Right ventricle myocardium inferior (tissue), 1 donor: ENCODE measurements around the gene SOX9. TPM values are rescaled to one million over a fixed set of nuclear protein-coding genes. Genes with fewer than 3 reads are reported as not detected.
"Not testable (repeated sequence)": the region's sequence is repeated elsewhere in the genome, so short reads cannot be mapped to it uniquely, and the experiment has no call there.

ENCODE experiments used
- ATAC-seq: fragments of 200-7000 bp; cut with Tn5 transposase; one replicate; pipeline ENCODE4 v1.9.1; 2020; ENCODE audit warnings: mild to moderate bottlenecking, moderate library complexity
- DNase-seq: peaks from one replicate; pipeline ENCODE4 v3.0.0; 2021; ENCODE audit errors: missing footprints
- intact Hi-C: fragments of 100-400 bp; cut with DNase I; formaldehyde crosslinking; loops from one replicate; pipeline ENCODE4 v1.11.0; 2022
- total RNA-seq: library from RNA; stranded (reverse); fragmentation: NEBNext Ultra II Directional; extraction: Animal tissue kit (Norgen Biotek cat#: 25700); gene quantifications from one replicate; pipeline ENCODE4 v1.2.1, GENCODE V29; 2021
- donor health status: DM: no; HTN: yes; CAD: no; lungs with severe emphysema.

SOX9 gene
- total RNA-seq, 1 donor from 2014 or later: 13.8 TPM

DNA sequence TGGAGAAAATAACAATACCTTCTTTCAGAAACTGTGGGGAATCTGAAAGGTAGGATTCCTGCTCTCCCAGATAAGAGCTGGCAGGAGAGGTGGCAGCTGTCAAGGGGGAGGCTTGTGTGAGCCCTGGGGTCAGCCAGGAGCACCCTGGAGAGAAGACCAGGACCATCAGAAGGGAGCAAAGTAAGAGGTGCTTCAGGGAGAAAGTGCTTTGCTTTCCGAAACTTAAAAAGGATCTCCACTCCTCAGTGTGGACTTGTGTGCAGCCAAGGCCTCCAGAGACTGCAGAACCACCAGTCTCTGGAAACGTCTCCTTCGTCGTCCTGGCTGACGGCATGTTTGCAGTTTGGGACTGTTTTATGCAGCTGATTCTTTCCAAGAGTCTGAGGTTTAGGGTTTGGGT is 13.7 kb upstream of the SOX9 start:
- intact Hi-C loops: no loop called here
- DNase-seq: no peak

DNA sequence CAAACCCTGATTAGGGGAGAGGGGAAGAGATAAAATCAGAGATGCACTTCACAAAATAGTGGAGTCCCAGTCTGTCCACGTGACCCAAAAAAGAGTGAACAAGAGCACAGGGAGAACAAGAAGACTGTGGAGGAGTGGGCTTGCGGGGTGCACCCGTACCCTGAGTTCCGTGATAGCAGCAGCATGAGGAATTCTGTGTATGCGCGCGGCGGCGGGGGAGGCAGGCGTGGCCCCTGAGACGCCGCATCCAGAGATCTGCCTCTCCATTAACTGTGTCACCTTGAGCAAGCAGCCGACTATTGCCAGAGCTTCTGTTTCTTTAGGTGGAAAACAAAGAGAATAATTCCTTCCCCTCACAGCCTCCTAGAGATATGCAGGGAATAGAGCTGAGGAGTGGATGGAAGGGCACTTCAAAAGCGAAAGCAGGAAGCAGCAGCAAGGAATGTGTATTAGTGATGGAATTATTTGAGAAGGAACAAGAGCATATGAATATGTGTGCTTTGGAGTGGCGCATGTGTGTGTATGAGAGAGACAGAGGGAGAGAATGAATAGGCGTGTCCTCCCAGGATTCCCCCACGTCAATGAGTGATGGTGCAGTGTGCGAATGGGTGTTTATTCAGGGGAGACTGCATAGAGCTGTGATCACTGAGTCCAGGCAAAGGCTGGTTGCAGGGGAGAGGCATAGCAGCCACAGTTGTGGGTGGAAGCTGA is 10.4 kb upstream of the SOX9 start:
- ATAC-seq: peak; percentile 40
- no peak for DNase-seq
- intact Hi-C loops: loop anchor here (10.0 kb wide), 2 partner anchors 226 to 434 kb away; no protein-coding TSS in a partner anchor

More for the DNA sequence above, 13.7 kb upstream of the SOX9 start:
- ATAC-seq: no peak

DNA sequence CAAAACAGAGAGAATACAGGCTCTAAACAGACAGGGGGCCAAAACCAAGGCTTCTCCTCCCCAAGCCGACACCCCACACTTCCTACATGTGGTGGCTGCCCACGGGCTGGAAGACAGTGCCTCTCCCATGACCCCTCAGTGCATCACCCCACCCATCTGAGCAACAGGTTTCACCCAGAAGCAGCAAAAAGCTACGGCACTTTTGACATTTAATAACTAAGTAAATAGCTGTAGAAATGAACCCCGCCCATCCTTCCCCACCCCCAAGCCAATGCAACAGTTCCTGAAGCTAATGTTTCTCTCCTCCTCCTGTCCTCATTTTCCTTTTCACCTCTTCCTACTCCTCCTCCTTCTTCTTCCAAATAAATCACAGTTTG is 9.9 kb upstream of the SOX9 start:
- intact Hi-C loops: loop anchor here (10.0 kb wide), 2 partner anchors 226 to 434 kb away; no protein-coding TSS in a partner anchor
- ATAC-seq: no peak
- DNase-seq: no peak

DNA sequence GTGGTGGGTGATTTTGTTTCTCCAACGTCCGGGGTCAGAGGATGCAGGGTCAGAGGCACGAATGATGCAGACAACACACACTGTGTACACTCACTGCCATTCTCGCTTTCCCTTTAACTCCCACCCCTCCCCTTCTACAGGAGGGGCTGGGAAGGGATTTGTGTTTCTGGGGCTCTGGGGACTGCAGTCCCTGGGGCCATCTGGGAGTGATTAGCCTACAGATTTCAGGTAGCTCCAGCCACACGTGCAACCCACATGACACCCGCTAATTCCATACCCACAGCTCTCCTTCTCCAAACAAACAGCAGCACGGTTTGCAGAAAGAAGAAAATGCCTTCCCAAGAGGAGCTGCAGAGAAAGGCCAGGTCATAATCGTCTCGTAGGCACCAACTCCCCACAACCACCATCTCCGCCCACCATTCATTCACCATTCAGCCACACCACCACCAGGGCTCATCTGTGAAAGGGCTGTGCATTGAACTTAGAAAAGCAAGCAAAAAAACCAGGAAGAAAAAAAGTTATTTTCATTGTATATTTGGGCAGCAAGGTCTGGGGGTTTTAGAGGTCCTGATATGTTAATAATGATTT is 9.4 kb upstream of the SOX9 start:
- no peak for ATAC-seq
- DNase-seq: no peak
- intact Hi-C loops: loop anchor here (10.0 kb wide), 2 partner anchors 227 to 433 kb away; no protein-coding TSS in a partner anchor

DNA sequence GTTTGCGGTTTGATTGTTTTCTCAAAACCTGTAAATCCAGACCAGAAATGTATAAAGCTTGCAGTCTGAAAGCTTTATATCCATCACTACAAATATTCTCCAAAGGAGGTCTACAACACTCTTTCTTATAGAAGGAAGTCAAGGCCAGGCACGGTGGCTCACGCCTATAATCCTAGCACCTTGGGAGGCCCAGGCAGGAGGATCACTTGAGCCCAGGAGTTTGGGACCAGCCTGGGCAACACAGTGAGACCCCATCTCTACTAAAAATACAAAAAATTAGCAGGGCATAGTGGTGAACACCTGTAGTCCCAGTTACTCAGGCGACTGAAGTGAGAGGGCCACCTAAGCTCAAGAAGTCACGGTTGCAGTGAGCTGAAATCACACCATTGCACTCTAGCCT is 8.9 kb upstream of the SOX9 start:
- not testable (repeated sequence) for ATAC-seq, DNase-seq
- intact Hi-C loops: loop anchor here (10.0 kb wide), 2 partner anchors 227 to 433 kb away; no protein-coding TSS in a partner anchor

DNA sequence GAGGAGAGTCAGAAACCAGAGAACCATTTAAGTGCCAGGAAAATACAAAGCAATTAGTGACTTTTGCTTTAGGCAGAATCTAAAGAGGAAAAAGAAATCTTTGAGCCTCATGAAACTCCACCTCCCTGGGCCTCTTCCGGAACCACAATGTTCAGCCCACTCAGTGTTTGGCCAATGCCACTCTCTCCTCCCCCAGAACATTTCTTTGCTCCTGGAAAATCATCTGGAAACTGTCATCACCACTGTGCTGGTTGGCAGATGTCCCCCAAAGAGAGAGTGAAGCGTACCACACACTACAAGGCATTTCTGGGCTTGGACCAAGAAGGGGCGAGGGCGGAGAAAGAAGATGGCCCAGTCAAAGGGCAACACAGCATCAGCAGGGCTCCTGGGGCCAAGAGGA is 7.1 kb upstream of the SOX9 start:
- ATAC-seq: peak; percentile 63
- intact Hi-C loops: loop anchor here (10.0 kb wide), 2 partner anchors 229 to 431 kb away; no protein-coding TSS in a partner anchor
- no peak for DNase-seq

DNA sequence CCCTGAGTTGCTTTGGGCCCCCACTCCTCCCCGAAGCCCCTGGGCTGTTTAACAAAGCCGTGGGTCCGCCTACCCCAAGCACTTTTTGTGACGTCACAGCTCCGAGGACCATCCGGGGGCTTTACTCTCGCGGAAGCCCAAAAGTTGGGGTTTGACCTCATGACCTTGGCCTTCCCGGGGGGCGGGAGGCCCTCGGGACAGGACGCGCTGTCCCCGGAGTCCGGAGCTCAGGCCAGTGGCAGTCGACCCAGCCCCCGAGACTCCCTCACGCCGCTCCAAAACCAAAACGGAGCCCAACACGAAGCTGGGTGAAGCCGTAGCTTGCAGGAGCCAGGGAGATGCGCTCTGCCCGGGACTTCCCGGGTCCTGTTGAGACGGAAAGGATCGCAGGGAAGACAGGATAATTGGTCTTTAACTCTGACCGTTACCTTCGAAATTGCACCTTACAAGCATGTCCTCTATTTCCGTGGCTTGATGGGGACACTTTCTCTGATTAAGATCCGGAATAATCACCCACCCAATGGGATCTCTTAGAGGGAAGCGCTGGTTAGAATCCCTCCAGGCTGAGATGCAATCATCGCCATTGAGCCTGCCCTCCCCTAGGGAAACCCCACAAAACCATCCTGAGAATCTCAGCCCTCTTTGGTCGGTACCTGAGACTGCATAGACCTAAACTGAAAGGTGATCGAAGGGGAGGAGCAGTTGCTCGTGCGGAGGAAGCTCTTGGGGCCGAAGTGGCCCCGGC is 4.9 kb upstream of the SOX9 start:
- intact Hi-C loops: loop anchor here (10.0 kb wide), 2 partner anchors 231 to 429 kb away; no protein-coding TSS in a partner anchor
- DNase-seq (no peak), ATAC-seq (no peak)

DNA sequence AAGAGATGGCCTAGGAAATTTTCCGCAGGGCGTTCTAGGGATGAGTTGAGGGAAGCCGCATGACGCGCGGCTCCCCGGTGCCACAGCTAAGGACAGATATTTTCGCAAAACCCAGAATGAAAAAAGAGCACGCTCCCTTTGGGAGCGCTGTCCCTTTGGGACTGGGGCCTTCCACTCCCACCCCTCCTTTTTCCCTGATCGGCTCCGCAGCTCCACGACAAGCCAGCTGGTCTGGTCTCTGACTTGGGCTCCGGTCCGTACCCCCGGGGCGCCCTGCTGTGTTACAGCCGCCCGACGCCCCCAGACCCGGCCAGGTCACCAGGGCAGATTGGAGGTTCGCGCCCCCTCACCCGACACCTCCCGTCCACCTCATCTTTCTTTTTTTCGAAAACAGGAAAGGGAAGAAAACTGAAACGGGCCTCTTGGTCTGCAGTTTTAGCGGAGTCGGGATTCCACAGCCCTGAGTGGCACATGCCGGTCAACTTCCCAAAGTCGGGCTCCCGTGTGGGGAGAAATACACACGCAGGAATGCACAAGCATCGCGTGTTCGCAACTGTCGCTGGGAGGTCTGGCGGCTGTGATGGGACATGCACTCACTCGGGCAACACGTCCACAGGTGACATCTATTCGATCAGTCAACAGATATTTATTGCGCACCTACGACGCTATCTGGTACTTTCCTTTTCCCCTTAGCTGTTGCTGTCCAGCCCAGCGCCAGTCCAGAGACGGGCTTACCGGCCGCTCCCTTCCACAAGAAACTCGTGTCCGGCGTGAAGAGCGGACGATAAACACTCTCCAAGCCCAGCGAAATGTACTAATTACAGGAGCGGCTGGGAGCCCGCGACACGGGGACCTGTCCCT is 3.9 kb upstream of the SOX9 start:
- intact Hi-C loops: loop anchor here (10.0 kb wide), 2 partner anchors 232 to 428 kb away; no protein-coding TSS in a partner anchor
- DNase-seq: peak; percentile 62
- ATAC-seq: no peak

DNA sequence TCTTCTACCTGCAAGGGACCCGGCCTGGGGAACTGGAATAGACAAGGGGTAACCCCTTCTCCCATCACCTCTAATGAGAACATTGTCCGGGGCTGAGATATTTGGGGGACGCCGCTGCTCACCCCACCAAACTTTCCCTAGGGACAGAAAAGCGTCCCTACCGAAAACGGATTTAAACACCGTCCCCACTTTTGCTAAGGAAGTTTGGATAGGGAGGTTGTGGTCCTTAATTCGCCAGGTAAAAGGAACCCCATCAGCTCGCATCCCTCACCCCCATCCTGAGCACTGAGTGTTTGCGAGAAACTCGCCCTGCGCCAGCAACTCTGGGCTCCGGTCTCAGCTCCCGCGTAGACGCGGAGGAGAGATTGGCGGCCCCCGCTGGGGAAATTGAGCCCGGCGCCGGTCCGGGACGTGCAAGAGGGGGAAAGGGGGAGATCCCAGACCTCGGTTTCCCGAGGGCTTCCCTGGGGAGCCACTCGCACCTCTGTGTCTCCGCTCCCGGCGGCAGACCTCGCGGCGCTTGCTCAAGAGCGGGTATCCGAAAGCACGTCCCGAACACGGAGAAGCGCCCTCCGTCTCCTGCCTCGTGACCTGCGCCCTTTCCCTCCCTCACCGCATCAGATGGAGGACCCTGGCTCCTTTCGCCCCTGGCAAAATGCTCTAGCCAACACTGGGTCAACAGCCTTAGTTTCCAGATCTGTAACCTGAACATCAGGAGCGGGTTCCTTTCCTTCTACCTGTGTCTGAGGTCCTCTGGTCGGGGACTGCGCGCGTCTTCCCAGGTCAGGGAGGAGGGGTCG is 3.1 kb upstream of the SOX9 start:
- ATAC-seq: no peak
- DNase-seq: no peak
- intact Hi-C loops: loop anchor here (2.0 to 10.0 kb wide), 3 partner anchors 151 to 427 kb away; no protein-coding TSS in a partner anchor

DNA sequence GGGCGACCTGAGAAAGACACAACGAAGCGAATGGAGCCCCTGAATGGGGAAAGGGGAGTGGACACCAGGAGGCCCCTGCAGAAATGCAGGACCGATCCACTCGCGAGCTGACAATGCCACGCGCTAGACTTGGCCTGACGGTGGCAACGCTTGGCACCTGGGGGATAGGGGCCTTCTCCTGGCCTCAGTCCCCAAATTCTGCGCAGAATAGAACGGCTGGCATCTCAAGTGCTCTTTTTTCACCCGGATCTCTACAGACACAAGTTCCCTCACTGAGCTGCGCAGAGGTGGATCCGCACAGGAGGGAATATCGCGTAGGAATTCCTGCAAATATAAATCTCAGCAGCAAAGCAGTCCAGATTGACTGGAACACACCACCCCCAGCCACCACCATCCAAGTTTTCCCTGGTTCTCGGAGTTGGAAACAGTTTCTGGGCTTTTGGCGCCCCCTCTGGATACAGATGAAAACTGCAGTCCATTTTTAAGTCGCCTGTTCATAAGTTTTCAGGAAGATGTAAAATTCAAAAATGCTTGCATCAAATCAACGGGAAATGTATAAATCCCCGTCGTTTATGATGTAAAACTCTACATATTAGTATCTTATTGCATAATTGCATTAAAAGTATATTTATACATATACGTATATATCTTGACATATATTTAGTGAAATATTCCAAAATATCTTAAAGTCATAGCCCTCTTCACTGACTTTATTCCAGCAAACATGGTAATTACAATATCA is 2.3 kb upstream of the SOX9 start:
- DNase-seq: peak; percentile 72
- ATAC-seq: peak; percentile 15
- intact Hi-C loops: loop anchor here (2.0 to 10.0 kb wide), 3 partner anchors 152 to 426 kb away; no protein-coding TSS in a partner anchor

DNA sequence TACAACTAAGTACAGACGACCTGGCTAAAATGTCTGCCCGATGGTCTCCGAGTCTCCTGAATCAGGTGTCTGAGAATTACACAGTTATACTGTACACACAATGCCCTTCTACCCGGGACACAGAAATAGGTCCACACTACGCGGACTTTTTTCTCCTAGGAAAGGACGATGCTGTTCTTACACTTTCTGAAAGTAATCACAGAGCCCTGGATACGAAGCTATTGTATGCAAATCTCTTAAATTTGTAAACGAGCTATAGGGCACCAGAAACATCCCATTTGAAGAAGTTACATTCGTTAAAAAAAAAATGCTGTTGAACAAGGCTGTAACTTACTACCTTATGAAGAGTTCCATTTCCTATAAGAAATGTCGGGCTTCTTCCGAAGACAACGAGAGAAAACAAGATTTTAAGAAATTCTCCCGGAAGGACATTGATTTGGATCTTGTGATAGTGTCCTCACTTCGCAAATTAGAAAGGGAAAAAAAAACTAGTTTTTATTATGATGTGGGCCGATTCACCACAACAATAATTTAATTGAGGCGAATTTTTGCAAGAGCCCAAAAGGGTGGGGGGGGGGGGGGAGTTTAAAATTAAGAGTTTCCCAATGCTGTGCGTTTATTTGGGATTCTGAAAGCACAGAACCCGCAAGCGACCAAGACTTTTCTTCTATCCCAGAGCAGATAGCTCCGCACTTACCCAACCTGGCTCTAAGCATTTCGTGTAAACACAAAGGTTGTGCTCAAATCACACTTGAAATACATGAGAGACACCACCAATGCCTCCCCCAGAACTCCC is 1.5 kb upstream of the SOX9 start:
- ATAC-seq (no peak), DNase-seq (no peak)
- intact Hi-C loops: loop anchor here (2.0 to 10.0 kb wide), 3 partner anchors 152 to 426 kb away; no protein-coding TSS in a partner anchor

DNA sequence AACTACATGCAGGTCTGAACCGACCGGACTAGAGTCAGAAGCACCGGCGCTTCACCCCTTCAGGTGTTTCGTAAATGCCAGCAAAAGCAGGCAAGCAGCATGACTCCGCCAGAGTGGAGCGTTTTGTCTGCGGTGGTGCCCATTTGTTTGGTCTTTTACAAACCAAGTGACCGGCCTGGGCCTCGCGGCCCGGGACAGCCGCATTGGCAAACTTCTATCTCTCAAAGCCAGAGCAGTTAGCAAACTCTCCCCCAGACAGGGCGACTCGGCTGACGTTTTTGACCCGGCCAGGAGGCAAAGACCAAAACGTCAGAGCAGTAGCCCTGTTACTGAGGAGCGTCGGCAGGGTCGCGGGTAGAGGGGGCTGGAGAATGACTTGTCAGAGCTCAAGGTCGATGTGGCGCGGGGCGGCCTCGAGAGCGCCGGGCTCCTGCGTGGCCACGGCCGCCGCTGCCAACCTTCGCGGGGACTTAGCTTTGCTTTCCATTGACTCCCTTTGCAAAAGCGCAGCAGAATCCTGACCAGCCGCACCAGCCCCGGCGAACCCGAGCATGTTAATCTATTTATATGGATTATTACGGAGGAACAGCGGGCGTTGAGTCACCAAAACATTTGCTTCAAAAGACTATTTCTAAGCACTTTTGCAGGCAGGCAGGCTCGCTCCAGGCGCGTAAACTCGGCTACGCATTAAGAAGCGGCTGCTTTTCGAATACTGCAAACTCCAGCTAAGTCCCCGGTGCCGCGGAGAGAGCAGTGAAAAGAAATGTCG is 763 bp upstream of the SOX9 start:
- peak; percentile 74 for DNase-seq

DNA sequence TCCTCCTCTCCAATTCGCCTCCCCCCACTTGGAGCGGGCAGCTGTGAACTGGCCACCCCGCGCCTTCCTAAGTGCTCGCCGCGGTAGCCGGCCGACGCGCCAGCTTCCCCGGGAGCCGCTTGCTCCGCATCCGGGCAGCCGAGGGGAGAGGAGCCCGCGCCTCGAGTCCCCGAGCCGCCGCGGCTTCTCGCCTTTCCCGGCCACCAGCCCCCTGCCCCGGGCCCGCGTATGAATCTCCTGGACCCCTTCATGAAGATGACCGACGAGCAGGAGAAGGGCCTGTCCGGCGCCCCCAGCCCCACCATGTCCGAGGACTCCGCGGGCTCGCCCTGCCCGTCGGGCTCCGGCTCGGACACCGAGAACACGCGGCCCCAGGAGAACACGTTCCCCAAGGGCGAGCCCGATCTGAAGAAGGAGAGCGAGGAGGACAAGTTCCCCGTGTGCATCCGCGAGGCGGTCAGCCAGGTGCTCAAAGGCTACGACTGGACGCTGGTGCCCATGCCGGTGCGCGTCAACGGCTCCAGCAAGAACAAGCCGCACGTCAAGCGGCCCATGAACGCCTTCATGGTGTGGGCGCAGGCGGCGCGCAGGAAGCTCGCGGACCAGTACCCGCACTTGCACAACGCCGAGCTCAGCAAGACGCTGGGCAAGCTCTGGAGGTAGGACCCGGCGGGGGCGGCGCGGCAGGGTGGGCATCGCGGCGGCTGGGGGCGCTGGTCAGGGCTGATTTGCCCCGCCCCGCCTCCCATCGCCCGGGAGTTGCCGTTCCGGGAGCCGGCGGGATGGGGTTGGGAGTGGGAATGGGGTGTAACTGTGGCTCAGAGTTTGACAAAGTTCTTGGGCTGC is 567 bp downstream of the SOX9 start:
- intact Hi-C loops: loop anchor here (1.0 to 10.0 kb wide), 5 partner anchors 46 to 649 kb away; no protein-coding TSS in a partner anchor
- DNase-seq: peak; percentile 71
- ATAC-seq: peak; percentile 18

More for the DNA sequence above, 763 bp upstream of the SOX9 start:
- ATAC-seq: peak; percentile 18
- intact Hi-C loops: loop anchor here (2.0 to 10.0 kb wide), 7 partner anchors 47 to 647 kb away; no protein-coding TSS in a partner anchor
